ENCODE measurements around the gene AKR1C2.
"Not testable (repeated sequence)": the region's sequence is repeated elsewhere in the genome, so short reads cannot be mapped to it uniquely, and the experiment has no call there.

AKR1C2 gene

DNA sequence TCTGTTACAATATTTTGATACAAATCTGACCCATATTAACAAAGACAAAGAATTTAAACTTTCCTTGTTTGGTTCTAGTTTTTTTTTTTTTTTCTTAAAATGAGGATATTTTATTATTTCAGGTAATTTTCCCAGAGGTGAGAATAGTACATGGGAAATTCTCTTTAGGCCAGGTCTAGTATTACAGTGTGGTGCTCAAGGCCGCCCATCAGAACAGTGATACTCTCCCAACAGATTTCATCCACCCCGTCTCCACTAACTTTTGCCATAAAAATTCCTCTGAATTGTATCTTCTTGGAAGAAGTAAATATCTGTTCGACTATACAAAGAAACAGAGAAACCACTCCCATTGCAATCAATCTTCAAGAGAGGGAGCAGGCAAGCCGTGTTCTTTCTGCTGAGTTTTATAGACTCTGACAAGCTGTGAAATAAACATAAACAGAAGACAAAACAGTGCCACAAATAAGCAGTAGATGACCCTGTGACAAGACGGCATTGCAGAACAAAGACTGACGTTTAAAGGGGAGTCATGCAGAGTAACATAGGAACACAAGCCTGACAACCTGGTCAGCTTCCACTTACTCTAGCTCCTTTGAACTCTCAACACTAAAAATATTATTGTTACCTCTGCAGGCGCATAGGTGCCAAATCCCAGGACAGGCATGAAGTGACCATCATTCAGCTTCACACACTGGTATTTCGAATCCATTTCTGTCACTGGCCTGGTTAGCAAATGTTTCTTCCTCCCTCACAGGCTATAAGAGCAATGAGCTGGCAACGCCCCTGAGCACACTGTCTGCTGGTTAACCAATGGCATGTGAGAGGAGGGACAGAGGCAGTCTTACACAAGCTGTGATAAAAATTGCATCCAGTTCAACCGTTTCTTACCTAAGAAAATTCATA is at the start of gene AKR1C2:
TSS of gene AKR1C2 (minus strand) at position 731 of the 903 bp plus-strand sequence. CDS start at position 709, 22 bp downstream.
- not testable (repeated sequence) for H3K27me3 Mint-ChIP-seq; H3K4me1 Mint-ChIP-seq; H3K4me3 Mint-ChIP-seq; H3K9me3 Mint-ChIP-seq; H3K36me3 Mint-ChIP-seq (ENCODE audit: insufficient read depth); DNase-seq (ENCODE audit: low spot score in 2 of 2); ATAC-seq (replicated peaks; ENCODE audit: extremely low read depth, poor library complexity, severe bottlenecking); H3K27ac Mint-ChIP-seq (ENCODE audit: low read depth)

- not testable (repeated sequence) for H3K4me1 Mint-ChIP-seq; ATAC-seq (replicated peaks; ENCODE audit: extremely low read depth, poor library complexity, severe bottlenecking); H3K27me3 Mint-ChIP-seq; H3K36me3 Mint-ChIP-seq (ENCODE audit: insufficient read depth); H3K4me3 Mint-ChIP-seq; H3K27ac Mint-ChIP-seq (ENCODE audit: low read depth); DNase-seq (ENCODE audit: low spot score in 2 of 2); H3K9me3 Mint-ChIP-seq
These were observed 49.4 kb upstream of the AKR1C2 start for GRCh38 chr10:5052951-5053500.

DNA sequence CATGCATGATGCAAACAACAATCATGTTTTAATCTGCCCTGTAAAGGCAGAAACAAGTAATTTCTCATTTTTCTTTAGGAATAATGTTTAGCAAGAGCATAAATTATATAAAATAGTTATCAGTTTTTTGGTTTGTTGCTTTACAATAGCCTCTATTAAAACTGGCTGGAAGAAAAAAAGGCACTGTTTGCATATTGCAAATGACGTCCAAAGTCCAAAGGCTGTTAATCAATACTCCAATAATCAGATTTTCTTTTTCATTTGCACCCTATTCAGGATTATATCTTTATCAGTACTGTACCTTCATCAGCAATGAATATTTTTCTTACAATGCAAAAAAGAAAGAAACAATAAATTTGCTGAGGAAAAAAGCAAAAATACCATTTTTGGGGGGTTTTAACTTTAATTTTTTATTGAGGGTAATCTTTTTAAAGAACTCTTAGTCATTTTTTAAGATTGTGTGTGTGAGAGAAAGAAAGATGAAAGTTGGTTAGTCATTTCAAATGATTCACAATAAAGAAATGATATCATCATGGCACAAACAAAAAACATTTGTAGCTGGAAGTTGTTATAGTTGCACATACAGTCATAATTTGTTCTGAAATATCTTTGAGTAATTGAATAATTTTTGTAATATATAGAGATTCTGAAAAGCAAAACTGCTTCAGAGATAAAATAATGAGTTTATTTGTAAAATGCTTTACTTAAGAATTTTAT is 44.4 kb upstream of the AKR1C2 start:
- no peak overlapping the region for H3K27ac Mint-ChIP-seq (ENCODE audit: low read depth)
- peaks cover 9% of the 10 kb centered on the region for H3K27me3 Mint-ChIP-seq
- ATAC-seq (replicated peaks; ENCODE audit: extremely low read depth, poor library complexity, severe bottlenecking) (no peak), DNase-seq (ENCODE audit: low spot score in 2 of 2) (no peak)
- no peaks in the 10 kb centered on the region for H3K4me1 Mint-ChIP-seq
- no peak overlapping the region for H3K4me3 Mint-ChIP-seq
- H3K36me3 Mint-ChIP-seq (ENCODE audit: insufficient read depth), result no peaks in the 10 kb centered on the region
- no peaks in the 10 kb centered on the region for H3K9me3 Mint-ChIP-seq

GRCh38 chr10:5047055-5047454 is 43.4 kb upstream of the AKR1C2 start:
- not testable (repeated sequence) for ATAC-seq (replicated peaks; ENCODE audit: extremely low read depth, poor library complexity, severe bottlenecking); H3K36me3 Mint-ChIP-seq (ENCODE audit: insufficient read depth); H3K27ac Mint-ChIP-seq (ENCODE audit: low read depth); H3K9me3 Mint-ChIP-seq; DNase-seq (ENCODE audit: low spot score in 2 of 2); H3K4me1 Mint-ChIP-seq; H3K4me3 Mint-ChIP-seq; H3K27me3 Mint-ChIP-seq

GRCh38 chr10:5046410-5046809 is 42.8 kb upstream of the AKR1C2 start:
- Mint-ChIP-seq H3K4me3 (no peak overlapping the region), H3K9me3 (no peaks in the 10 kb centered on the region), H3K27me3 (peaks cover 9% of the 10 kb centered on the region), H3K27ac (ENCODE audit: low read depth) (no peak overlapping the region), H3K36me3 (ENCODE audit: insufficient read depth) (no peaks in the 10 kb centered on the region), H3K4me1 (no peaks in the 10 kb centered on the region)
- ATAC-seq (replicated peaks; ENCODE audit: extremely low read depth, poor library complexity, severe bottlenecking), result no peak
- DNase-seq (ENCODE audit: low spot score in 2 of 2), result no peak

DNA sequence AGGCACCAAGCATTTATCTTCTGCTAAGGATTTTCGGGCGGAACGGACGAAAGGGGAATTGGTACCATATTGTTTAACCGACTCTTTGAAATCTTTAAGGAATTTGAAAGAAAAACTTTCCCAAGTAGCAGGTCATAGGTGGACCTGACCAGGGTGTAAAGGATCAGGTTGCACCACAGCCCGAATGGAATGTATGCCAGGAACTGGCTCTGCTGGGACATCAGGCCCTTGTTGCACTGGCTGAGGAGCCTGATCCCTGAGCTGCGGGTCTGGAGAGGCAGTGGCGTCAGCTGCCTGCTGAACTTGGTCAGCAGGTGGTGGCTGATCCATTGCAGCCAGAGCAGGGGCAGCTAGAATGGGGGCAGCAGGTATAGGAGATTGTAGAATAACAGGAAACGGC is 41.4 kb upstream of the AKR1C2 start:
- no peaks in the 10 kb centered on the region for H3K9me3 Mint-ChIP-seq
- H3K4me1 Mint-ChIP-seq, result no peaks in the 10 kb centered on the region
- DNase-seq (ENCODE audit: low spot score in 2 of 2) (no peak), ATAC-seq (replicated peaks; ENCODE audit: extremely low read depth, poor library complexity, severe bottlenecking) (no peak)
- H3K27me3 Mint-ChIP-seq, result peaks cover 9% of the 10 kb centered on the region
- H3K27ac Mint-ChIP-seq (ENCODE audit: low read depth), result no peak overlapping the region
- H3K36me3 Mint-ChIP-seq (ENCODE audit: insufficient read depth), result no peaks in the 10 kb centered on the region
- H3K4me3 Mint-ChIP-seq, result no peak overlapping the region

DNA sequence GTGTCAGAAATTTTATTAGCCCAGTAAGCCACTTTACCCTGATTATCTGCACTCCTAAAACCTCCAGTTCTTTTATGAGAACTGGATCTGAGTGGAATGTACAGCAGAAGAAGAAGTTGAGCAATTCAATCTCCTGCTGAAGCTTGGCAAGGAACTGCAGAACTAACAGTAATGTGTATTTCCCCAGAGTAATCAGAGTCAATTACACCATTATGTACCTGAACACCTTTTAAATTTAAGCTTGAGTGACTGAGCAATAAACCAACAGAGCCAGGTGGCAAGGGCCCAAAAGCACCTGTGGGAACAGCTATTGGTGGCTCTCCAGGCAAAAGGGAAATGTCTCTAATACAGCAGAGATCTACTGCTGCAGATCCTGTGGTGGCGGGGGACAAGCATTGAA is 40.1 kb upstream of the AKR1C2 start:
- no peak overlapping the region for H3K4me3 Mint-ChIP-seq

DNA sequence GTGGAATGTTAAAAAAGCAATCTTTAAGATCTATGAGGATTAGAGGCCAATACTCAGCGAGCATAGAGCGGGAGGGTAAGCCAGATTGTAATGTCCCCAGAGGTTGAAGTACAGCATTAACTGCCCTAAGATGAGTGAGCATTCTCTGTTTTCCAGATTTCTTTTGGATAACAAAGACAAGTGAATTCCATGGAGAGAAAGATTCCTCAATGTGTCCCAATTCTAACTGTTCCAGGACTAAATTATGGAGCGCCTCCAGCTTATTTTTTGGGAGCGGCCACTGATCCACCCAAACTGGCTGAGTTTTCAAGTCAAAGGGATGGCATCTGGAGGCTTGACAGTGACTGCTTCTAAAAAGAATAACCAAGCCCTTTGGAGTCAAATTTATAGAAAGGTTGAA is 39.3 kb upstream of the AKR1C2 start:
- Mint-ChIP-seq H3K27me3 (peaks cover 22% of the 10 kb centered on the region), H3K4me3 (no peak overlapping the region), H3K4me1 (no peaks in the 10 kb centered on the region), H3K9me3 (no peaks in the 10 kb centered on the region), H3K27ac (ENCODE audit: low read depth) (no peak overlapping the region), H3K36me3 (ENCODE audit: insufficient read depth) (no peaks in the 10 kb centered on the region)
- ATAC-seq (replicated peaks; ENCODE audit: extremely low read depth, poor library complexity, severe bottlenecking) (no peak), DNase-seq (ENCODE audit: low spot score in 2 of 2) (no peak)

More for the DNA sequence above, 40.1 kb upstream of the AKR1C2 start:
- DNase-seq (ENCODE audit: low spot score in 2 of 2), result no peak
- H3K27ac Mint-ChIP-seq (ENCODE audit: low read depth), result no peak overlapping the region
- H3K4me1 Mint-ChIP-seq, result no peaks in the 10 kb centered on the region
- no peaks in the 10 kb centered on the region for H3K9me3 Mint-ChIP-seq
- no peaks in the 10 kb centered on the region for H3K36me3 Mint-ChIP-seq (ENCODE audit: insufficient read depth)
- ATAC-seq (replicated peaks; ENCODE audit: extremely low read depth, poor library complexity, severe bottlenecking), result no peak
- H3K27me3 Mint-ChIP-seq, result peaks cover 14% of the 10 kb centered on the region

GRCh38 chr10:5041471-5042023 is 37.9 kb upstream of the AKR1C2 start:
- Mint-ChIP-seq H3K9me3 (peaks cover 5% of the 10 kb centered on the region), H3K4me3 (no peak overlapping the region), H3K36me3 (ENCODE audit: insufficient read depth) (no peaks in the 10 kb centered on the region), H3K4me1 (no peaks in the 10 kb centered on the region), H3K27me3 (peaks cover 28% of the 10 kb centered on the region), H3K27ac (ENCODE audit: low read depth) (no peak overlapping the region)
- DNase-seq (ENCODE audit: low spot score in 2 of 2) (no peak), ATAC-seq (replicated peaks; ENCODE audit: extremely low read depth, poor library complexity, severe bottlenecking) (no peak)

DNA sequence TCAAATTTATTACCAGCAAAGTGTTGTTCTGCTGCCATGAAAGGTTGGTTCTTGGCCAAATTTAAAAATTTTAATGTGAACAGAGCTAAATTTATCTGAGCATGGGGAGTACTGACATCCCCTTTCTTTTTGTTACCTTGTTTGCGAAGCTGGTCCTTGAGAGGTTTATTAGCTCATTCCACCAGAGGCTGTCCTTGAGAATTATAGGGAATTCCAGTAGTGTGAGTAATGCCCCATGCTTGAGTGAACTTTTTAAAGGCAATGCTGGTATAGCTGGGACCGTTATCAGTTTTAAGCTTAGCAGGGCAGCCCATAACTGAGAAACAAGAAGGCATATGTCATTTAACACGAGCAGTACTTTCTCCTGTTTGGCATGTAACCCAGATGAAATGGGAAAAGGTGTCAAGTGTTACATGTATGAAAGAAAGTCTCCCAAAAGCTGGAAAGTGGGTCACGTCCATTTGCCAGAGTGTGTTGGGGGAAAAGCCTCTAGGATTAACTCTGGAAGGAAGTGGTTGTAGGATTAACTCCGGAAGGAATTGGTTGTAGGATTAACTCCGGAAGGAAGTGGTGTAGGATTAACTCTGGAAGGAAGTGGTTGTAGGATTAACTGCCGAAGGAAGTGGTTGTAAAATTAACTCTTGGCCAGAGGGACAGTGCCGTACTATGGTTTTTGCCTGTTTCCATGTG is 37.3 kb upstream of the AKR1C2 start:
- peaks cover 28% of the 10 kb centered on the region for H3K27me3 Mint-ChIP-seq
- ATAC-seq (replicated peaks; ENCODE audit: extremely low read depth, poor library complexity, severe bottlenecking) (no peak), DNase-seq (ENCODE audit: low spot score in 2 of 2) (no peak)
- no peaks in the 10 kb centered on the region for H3K4me1 Mint-ChIP-seq
- no peaks in the 10 kb centered on the region for H3K36me3 Mint-ChIP-seq (ENCODE audit: insufficient read depth)
- peaks cover 5% of the 10 kb centered on the region for H3K9me3 Mint-ChIP-seq
- no peak overlapping the region for H3K27ac Mint-ChIP-seq (ENCODE audit: low read depth)
- H3K4me3 Mint-ChIP-seq, result no peak overlapping the region

- H3K4me1 Mint-ChIP-seq, result no peaks in the 10 kb centered on the region
- ATAC-seq (replicated peaks; ENCODE audit: extremely low read depth, poor library complexity, severe bottlenecking) (no peak), DNase-seq (ENCODE audit: low spot score in 2 of 2) (no peak)
- H3K4me3 Mint-ChIP-seq, result no peak overlapping the region
- no peaks in the 10 kb centered on the region for H3K36me3 Mint-ChIP-seq (ENCODE audit: insufficient read depth)
- peaks cover 12% of the 10 kb centered on the region for H3K9me3 Mint-ChIP-seq
- H3K27ac Mint-ChIP-seq (ENCODE audit: low read depth), result no peak overlapping the region
- H3K27me3 Mint-ChIP-seq, result peaks cover 20% of the 10 kb centered on the region
These were observed 36.5 kb upstream of the AKR1C2 start for GRCh38 chr10:5040010-5040673.

- Mint-ChIP-seq H3K4me3 (no peak overlapping the region), H3K9me3 (peaks cover 16% of the 10 kb centered on the region), H3K27ac (ENCODE audit: low read depth) (no peak overlapping the region), H3K27me3 (peaks cover 20% of the 10 kb centered on the region), H3K36me3 (ENCODE audit: insufficient read depth) (no peaks in the 10 kb centered on the region), H3K4me1 (no peaks in the 10 kb centered on the region)
- DNase-seq (ENCODE audit: low spot score in 2 of 2), result no peak
- no peak for ATAC-seq (replicated peaks; ENCODE audit: extremely low read depth, poor library complexity, severe bottlenecking)
These were observed 35.1 kb upstream of the AKR1C2 start for GRCh38 chr10:5038733-5039132.

Measured in central memory CD8-positive, alpha-beta T cell (primary cell).